ENCODE measurements around the gene ATP1B1.

The ATP1B1 gene

GRCh38 chr1:169105434-169106094 lies 926 bp upstream of the ATP1B1 start:
- Histone ChIP-seq H3K4me3 (ENCODE audit: low read length) (peak overlapping the region; percentile 77), H3K36me3 (replicated peaks; ENCODE audit: insufficient read depth, low read length) (no peaks in the 10 kb centered on the region), H3K9ac (ENCODE audit: low read length) (peak overlapping the region; percentile 56), H3K79me2 (ENCODE audit: low read length) (no peaks in the 10 kb centered on the region), H3F3A (ENCODE audit: insufficient read depth, low read length) (no peaks in the 10 kb centered on the region), H2AFZ (ENCODE audit: low read length) (peak overlapping the region; percentile 62), H3K4me2 (ENCODE audit: low read depth, low read length) (peak overlapping the region; percentile 94), H3K9me3 (replicated peaks; ENCODE audit: insufficient read depth, low read length) (no peaks in the 10 kb centered on the region), H3K9me2 (replicated peaks; ENCODE audit: insufficient read depth, low read length) (no peaks in the 10 kb centered on the region), H3K27me3 (replicated peaks; ENCODE audit: insufficient read depth, low read length) (peaks cover 17% of the 10 kb centered on the region; the same call in 1 of the 2 replicates), H4K20me1 (ENCODE audit: insufficient read depth, low read length) (no peaks in the 10 kb centered on the region), H3K4me1 (ENCODE audit: low read length) (peaks cover 4% of the 10 kb centered on the region; the same call in 1 of the 2 replicates), H3K27ac (ENCODE audit: low read length) (no peak overlapping the region)
- DNase-seq = peak; percentile 64
- no peak for TF ChIP-seq EZH2 (optimal IDR thresholded peaks at IDR 0.05; ENCODE audit: low read depth, low read length)
- TF ChIP-seq EZH2phosphoT487 (IDR thresholded peaks at IDR 0.05; ENCODE audit: low read length) = no peak
- peak; percentile 27; the same call in 1 of the 2 replicates for TF ChIP-seq CTCF (IDR thresholded peaks at IDR 0.05; ENCODE audit: low read length)

- H2AFZ ChIP-seq (ENCODE audit: low read length) = peak overlapping the region; percentile 92
- TF ChIP-seq CTCF (IDR thresholded peaks at IDR 0.05; ENCODE audit: low read length) (no peak), EZH2phosphoT487 (IDR thresholded peaks at IDR 0.05; ENCODE audit: low read length) (no peak), EZH2 (optimal IDR thresholded peaks at IDR 0.05; ENCODE audit: low read depth, low read length) (no peak)
- peak overlapping the region; percentile 90 for H3K4me3 ChIP-seq (ENCODE audit: low read length)
- no peaks in the 10 kb centered on the region for H3K9me2 ChIP-seq (replicated peaks; ENCODE audit: insufficient read depth, low read length)
- no peak overlapping the region for H3K27ac ChIP-seq (ENCODE audit: low read length)
- peak overlapping the region; percentile 59; the same call in 1 of the 2 replicates for H3K9ac ChIP-seq (ENCODE audit: low read length)
- no peaks in the 10 kb centered on the region for H4K20me1 ChIP-seq (ENCODE audit: insufficient read depth, low read length)
- no peaks in the 10 kb centered on the region for H3K9me3 ChIP-seq (replicated peaks; ENCODE audit: insufficient read depth, low read length)
- H3K4me1 ChIP-seq (ENCODE audit: low read length) = peaks cover 4% of the 10 kb centered on the region; the same call in 1 of the 2 replicates
- H3K79me2 ChIP-seq (ENCODE audit: low read length) = no peaks in the 10 kb centered on the region
- no peaks in the 10 kb centered on the region for H3K36me3 ChIP-seq (replicated peaks; ENCODE audit: insufficient read depth, low read length)
- H3K27me3 ChIP-seq (replicated peaks; ENCODE audit: insufficient read depth, low read length) = peaks cover 17% of the 10 kb centered on the region; the same call in 1 of the 2 replicates
- H3F3A ChIP-seq (ENCODE audit: insufficient read depth, low read length) = no peaks in the 10 kb centered on the region
- peak; percentile 25 for DNase-seq
- H3K4me2 ChIP-seq (ENCODE audit: low read depth, low read length) = peak overlapping the region; percentile 97
Observed at GRCh38 chr1:169106921-169107602, 572 bp downstream of the ATP1B1 start.

GRCh38 chr1:169107603-169108208 lies 1.2 kb downstream of the ATP1B1 start:
- no peak overlapping the region for H3K9ac ChIP-seq (ENCODE audit: low read length)
- DNase-seq = no peak
- H3K4me1 ChIP-seq (ENCODE audit: low read length) = peaks cover 4% of the 10 kb centered on the region; the same call in 1 of the 2 replicates
- H2AFZ ChIP-seq (ENCODE audit: low read length) = no peak overlapping the region
- H4K20me1 ChIP-seq (ENCODE audit: insufficient read depth, low read length) = no peaks in the 10 kb centered on the region
- H3K27me3 ChIP-seq (replicated peaks; ENCODE audit: insufficient read depth, low read length) = peaks cover 17% of the 10 kb centered on the region; the same call in 1 of the 2 replicates
- peak overlapping the region; percentile 97 for H3K4me2 ChIP-seq (ENCODE audit: low read depth, low read length)
- no peaks in the 10 kb centered on the region for H3K36me3 ChIP-seq (replicated peaks; ENCODE audit: insufficient read depth, low read length)
- no peaks in the 10 kb centered on the region for H3F3A ChIP-seq (ENCODE audit: insufficient read depth, low read length)
- H3K9me2 ChIP-seq (replicated peaks; ENCODE audit: insufficient read depth, low read length) = no peaks in the 10 kb centered on the region
- TF ChIP-seq EZH2phosphoT487 (IDR thresholded peaks at IDR 0.05; ENCODE audit: low read length) (no peak), EZH2 (optimal IDR thresholded peaks at IDR 0.05; ENCODE audit: low read depth, low read length) (no peak), CTCF (IDR thresholded peaks at IDR 0.05; ENCODE audit: low read length) (no peak)
- peak overlapping the region; percentile 90 for H3K4me3 ChIP-seq (ENCODE audit: low read length)
- H3K79me2 ChIP-seq (ENCODE audit: low read length) = no peaks in the 10 kb centered on the region
- H3K9me3 ChIP-seq (replicated peaks; ENCODE audit: insufficient read depth, low read length) = no peaks in the 10 kb centered on the region
- H3K27ac ChIP-seq (ENCODE audit: low read length) = no peak overlapping the region

Data from MM.1S (cell line).